ENCODE data around the gene NT5C3B.

The NT5C3B gene

DNA sequence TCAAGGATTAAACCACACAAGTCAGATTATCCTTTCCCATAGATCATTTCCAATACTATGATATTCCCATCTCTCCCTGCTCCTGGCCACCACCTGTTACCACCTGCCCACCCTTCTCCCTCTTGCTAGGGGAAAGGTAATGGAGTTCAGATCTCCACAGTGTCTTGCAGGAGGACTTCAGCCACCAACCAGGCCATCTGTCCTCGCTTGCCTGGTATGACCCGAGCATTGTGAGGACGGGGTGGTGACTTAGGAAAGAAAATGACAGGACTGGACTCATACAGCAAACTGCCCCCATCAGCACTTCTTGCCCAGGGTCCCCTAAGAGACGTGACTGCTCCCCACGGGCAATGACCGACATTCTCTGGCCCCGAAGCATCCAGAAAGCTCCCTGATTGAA, 12.5 kb downstream of the NT5C3B start:
- H3K4me3 ChIP-seq (ENCODE audit: control insufficient read depth, low read depth, low read length), result no peak overlapping the region
- TF ChIP-seq, protein P1, sequence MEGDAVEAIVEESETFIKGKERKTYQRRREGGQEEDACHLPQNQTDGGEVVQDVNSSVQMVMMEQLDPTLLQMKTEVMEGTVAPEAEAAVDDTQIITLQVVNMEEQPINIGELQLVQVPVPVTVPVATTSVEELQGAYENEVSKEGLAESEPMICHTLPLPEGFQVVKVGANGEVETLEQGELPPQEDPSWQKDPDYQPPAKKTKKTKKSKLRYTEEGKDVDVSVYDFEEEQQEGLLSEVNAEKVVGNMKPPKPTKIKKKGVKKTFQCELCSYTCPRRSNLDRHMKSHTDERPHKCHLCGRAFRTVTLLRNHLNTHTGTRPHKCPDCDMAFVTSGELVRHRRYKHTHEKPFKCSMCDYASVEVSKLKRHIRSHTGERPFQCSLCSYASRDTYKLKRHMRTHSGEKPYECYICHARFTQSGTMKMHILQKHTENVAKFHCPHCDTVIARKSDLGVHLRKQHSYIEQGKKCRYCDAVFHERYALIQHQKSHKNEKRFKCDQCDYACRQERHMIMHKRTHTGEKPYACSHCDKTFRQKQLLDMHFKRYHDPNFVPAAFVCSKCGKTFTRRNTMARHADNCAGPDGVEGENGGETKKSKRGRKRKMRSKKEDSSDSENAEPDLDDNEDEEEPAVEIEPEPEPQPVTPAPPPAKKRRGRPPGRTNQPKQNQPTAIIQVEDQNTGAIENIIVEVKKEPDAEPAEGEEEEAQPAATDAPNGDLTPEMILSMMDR (conservative IDR thresholded peaks at IDR 0.05; ENCODE audit: control insufficient read depth, insufficient read depth, low read depth, low read length), result no peak
- no peak for DNase-seq (ENCODE audit: low read depth)

GRCh38 chr17:41823141-41823524, 12.9 kb downstream of the NT5C3B start:
- DNase-seq (ENCODE audit: low read depth), result no peak
- TF ChIP-seq, protein P1 (conservative IDR thresholded peaks at IDR 0.05; ENCODE audit: control insufficient read depth, insufficient read depth, low read depth, low read length), result no peak
- no peak overlapping the region for H3K4me3 ChIP-seq (ENCODE audit: control insufficient read depth, low read depth, low read length)

DNA sequence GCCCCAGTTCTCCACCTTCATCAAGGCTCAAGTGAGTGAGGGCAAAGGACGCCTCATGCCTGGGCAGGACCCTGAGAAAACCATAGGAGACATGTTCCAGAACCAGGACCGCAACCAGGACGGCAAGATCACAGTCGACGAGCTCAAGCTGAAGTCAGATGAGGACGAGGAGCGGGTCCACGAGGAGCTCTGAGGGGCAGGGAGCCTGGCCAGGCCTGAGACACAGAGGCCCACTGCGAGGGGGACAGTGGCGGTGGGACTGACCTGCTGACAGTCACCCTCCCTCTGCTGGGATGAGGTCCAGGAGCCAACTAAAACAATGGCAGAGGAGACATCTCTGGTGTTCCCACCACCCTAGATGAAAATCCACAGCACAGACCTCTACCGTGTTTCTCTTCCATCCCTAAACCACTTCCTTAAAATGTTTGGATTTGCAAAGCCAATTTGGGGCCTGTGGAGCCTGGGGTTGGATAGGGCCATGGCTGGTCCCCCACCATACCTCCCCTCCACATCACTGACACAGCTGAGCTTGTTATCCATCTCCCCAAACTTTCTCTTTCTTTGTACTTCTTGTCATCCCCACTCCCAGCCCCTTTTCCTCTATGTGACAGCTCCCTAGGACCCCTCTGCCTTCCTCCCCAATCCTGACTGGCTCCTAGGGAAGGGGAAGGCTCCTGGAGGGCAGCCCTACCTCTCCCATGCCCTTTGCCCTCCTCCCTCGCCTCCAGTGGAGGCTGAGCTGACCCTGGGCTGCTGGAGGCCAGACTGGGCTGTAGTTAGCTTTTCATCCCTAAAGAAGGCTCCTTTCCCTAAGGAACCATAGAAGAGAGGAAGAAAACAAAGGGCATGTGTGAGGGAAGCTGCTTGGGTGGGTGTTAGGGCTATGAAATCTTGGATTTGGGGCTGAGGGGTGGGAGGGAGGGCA, 13.6 kb downstream of the NT5C3B start:
- H3K4me3 ChIP-seq (ENCODE audit: control insufficient read depth, low read depth, low read length), result no peak overlapping the region
- TF ChIP-seq, protein P1 (conservative IDR thresholded peaks at IDR 0.05; ENCODE audit: control insufficient read depth, insufficient read depth, low read depth, low read length), result no peak
- DNase-seq (ENCODE audit: low read depth), result no peak

DNA sequence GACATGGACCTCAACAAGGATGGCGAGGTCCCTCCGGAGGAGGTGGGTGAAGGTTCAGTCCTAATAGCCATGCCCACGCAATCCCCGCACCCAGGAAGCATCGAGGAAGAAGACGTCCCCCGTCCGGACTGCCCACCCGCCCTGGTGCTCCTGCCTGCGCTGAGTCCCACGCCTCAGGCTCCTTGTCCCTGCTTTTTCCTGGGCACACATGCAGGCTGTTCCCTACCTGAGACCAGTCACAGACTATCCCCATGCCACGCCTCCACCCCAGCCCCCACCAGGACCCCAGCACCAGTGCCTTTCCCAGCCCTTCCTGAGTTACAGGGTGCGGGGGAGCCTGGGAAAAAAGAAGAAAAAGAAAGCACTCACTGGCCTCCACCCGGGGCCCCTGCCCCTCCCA, 14.3 kb downstream of the NT5C3B start:
- H3K4me3 ChIP-seq (ENCODE audit: control insufficient read depth, low read depth, low read length), result no peak overlapping the region
- no peak for DNase-seq (ENCODE audit: low read depth)
- TF ChIP-seq, protein P1 (conservative IDR thresholded peaks at IDR 0.05; ENCODE audit: control insufficient read depth, insufficient read depth, low read depth, low read length), result no peak

DNA sequence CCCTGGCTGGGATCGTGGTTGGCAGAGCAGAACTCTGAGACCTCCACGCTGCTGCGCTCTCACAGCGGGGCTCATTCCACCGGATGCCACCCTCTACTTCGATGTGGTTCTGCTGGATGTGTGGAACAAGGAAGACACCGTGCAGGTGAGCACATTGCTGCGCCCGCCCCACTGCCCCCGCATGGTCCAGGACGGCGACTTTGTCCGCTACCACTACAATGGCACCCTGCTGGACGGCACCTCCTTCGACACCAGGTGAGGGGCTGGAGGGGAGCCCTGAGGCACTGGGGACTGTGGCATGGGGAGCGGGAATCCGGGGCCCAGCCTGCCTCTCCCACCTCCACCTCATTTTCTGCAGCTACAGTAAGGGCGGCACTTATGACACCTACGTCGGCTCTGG, 18.0 kb downstream of the NT5C3B start:
- TF ChIP-seq, protein P1 (conservative IDR thresholded peaks at IDR 0.05; ENCODE audit: control insufficient read depth, insufficient read depth, low read depth, low read length), result no peak
- no peak for DNase-seq (ENCODE audit: low read depth)
- H3K4me3 ChIP-seq (ENCODE audit: control insufficient read depth, low read depth, low read length), result no peak overlapping the region

GRCh38 chr17:41816637-41817320, 19.3 kb downstream of the NT5C3B start:
- DNase-seq (ENCODE audit: low read depth), result no peak
- TF ChIP-seq, protein P1 (conservative IDR thresholded peaks at IDR 0.05; ENCODE audit: control insufficient read depth, insufficient read depth, low read depth, low read length), result no peak
- no peak overlapping the region for H3K4me3 ChIP-seq (ENCODE audit: control insufficient read depth, low read depth, low read length)
